ENCODE results near the gene CSF1. TPM values are rescaled to one million over a fixed set of nuclear protein-coding genes. Genes with fewer than 3 reads are reported as not detected.

The CSF1 gene
- total and polyA plus RNA-seq, 2 of the 13 experiments (the other 11 are each of a cell fraction or from before 2014, with no cell fraction given), result 4.6 to 13.3 TPM

DNA sequence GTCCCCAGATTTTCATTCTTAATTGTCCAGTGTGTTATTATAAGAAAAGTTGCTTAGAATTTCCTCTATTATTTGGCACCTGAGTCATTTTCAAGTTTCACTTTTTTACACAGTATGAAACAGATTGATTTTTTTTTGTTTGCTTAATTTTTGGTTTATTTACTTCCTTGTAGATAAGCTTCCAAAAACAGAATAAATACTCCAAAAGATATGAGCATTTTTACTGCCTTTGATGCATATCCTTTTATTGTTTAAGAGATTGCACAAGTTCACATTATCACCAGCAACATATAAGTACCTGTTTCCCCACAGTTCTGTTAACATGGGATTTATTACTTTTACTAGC lies 37.6 kb downstream of the CSF1 start (continued):
- TF ChIP-seq, protein P1, sequence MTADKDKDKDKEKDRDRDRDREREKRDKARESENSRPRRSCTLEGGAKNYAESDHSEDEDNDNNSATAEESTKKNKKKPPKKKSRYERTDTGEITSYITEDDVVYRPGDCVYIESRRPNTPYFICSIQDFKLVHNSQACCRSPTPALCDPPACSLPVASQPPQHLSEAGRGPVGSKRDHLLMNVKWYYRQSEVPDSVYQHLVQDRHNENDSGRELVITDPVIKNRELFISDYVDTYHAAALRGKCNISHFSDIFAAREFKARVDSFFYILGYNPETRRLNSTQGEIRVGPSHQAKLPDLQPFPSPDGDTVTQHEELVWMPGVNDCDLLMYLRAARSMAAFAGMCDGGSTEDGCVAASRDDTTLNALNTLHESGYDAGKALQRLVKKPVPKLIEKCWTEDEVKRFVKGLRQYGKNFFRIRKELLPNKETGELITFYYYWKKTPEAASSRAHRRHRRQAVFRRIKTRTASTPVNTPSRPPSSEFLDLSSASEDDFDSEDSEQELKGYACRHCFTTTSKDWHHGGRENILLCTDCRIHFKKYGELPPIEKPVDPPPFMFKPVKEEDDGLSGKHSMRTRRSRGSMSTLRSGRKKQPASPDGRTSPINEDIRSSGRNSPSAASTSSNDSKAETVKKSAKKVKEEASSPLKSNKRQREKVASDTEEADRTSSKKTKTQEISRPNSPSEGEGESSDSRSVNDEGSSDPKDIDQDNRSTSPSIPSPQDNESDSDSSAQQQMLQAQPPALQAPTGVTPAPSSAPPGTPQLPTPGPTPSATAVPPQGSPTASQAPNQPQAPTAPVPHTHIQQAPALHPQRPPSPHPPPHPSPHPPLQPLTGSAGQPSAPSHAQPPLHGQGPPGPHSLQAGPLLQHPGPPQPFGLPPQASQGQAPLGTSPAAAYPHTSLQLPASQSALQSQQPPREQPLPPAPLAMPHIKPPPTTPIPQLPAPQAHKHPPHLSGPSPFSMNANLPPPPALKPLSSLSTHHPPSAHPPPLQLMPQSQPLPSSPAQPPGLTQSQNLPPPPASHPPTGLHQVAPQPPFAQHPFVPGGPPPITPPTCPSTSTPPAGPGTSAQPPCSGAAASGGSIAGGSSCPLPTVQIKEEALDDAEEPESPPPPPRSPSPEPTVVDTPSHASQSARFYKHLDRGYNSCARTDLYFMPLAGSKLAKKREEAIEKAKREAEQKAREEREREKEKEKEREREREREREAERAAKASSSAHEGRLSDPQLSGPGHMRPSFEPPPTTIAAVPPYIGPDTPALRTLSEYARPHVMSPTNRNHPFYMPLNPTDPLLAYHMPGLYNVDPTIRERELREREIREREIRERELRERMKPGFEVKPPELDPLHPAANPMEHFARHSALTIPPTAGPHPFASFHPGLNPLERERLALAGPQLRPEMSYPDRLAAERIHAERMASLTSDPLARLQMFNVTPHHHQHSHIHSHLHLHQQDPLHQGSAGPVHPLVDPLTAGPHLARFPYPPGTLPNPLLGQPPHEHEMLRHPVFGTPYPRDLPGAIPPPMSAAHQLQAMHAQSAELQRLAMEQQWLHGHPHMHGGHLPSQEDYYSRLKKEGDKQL (CRISPR knock-in tag; IDR thresholded peaks at IDR 0.05; ENCODE audit: low read depth), result 0 out of 2 replicates have a peak, but pooled peaks have one; percentile 22
- TF ChIP-seq PPARG (CRISPR knock-in tag; conservative IDR thresholded peaks at IDR 0.05), result peak; percentile 69
- TF ChIP-seq NFATC3 (CRISPR knock-in tag; IDR thresholded peaks at IDR 0.05), result no peak
- peak in 1 of 2 experiments; percentile 75; a peak in 2 of 4 replicates for TF ChIP-seq EP300 (IDR thresholded peaks at IDR 0.05; ENCODE audit: low read depth in 2 of 2, low read length in 2 of 2)
- TF ChIP-seq EP300 (CRISPR knock-in tag; IDR thresholded peaks at IDR 0.05; ENCODE audit: borderline replicate concordance), result no peak
- no peak for TF ChIP-seq ZNF296 (CRISPR knock-in tag; conservative IDR thresholded peaks at IDR 0.05)
- peak; percentile 34; the same call in 1 of the 2 replicates for TF ChIP-seq SIX1 (CRISPR knock-in tag; IDR thresholded peaks at IDR 0.05; ENCODE audit: borderline replicate concordance)
- no peak for TF ChIP-seq ZNF446 (CRISPR knock-in tag; IDR thresholded peaks at IDR 0.05)
- 0 out of 2 replicates have a peak, but pooled peaks have one; percentile 11 for TF ChIP-seq HDAC1 (CRISPR knock-in tag; IDR thresholded peaks at IDR 0.05)
- TF ChIP-seq ZNF782 (CRISPR knock-in tag; IDR thresholded peaks at IDR 0.05; ENCODE audit: borderline replicate concordance), result no peak
- TF ChIP-seq ZNF274 (CRISPR knock-in tag; IDR thresholded peaks at IDR 0.05), result no peak
- TF ChIP-seq CEBPB (IDR thresholded peaks at IDR 0.05; ENCODE audit: borderline replicate concordance, low read depth, low read length), result peak; percentile 70; the same call in 1 of the 2 replicates
- 0 out of 2 replicates have a peak, but pooled peaks have one; percentile 61 for TF ChIP-seq NKX3-1 (CRISPR knock-in tag; IDR thresholded peaks at IDR 0.05)
- no peak for TF ChIP-seq ZNF670 (CRISPR knock-in tag; IDR thresholded peaks at IDR 0.05; ENCODE audit: borderline replicate concordance)
- TF ChIP-seq NONO (IDR thresholded peaks at IDR 0.05), result no peak
- TF ChIP-seq NONO (CRISPR knock-in tag; conservative IDR thresholded peaks at IDR 0.05), result no peak
- TF ChIP-seq CENPX (CRISPR knock-in tag; IDR thresholded peaks at IDR 0.05), result no peak
- TF ChIP-seq FOXJ3 (CRISPR knock-in tag; IDR thresholded peaks at IDR 0.05; ENCODE audit: borderline replicate concordance), result peak; percentile 64; the same call in 1 of the 2 replicates
- TF ChIP-seq CEBPG (CRISPR knock-in tag; IDR thresholded peaks at IDR 0.05), result peak; percentile 84
- no peak for TF ChIP-seq ZNF282 (IDR thresholded peaks at IDR 0.05; ENCODE audit: partially characterized antibody)

Data from HepG2 (cell line).